PFSK-1 (cell line): ENCODE results near the gene ANKFY1.

Experiments used
- TAF1 ChIP-seq: IDR thresholded peaks from 2 replicates; pipeline ENCODE4 v1.6.1; 2012; ENCODE audit warnings: low read length, control low read depth, borderline replicate concordance; ENCODE audit not compliant: insufficient read depth
- TF ChIP-seq, protein P1 (sequence below), 2 experiments: IDR thresholded peaks; 2 replicates each; pipeline versions ENCODE4 v1.6.1 to v1.8.0; 2011 to 2012; ENCODE audit warnings: low read depth in 2 of 2, low read length in 2 of 2, control low read depth in 1 of 2, inconsistent platforms in 1 of 2, mild to moderate bottlenecking in 1 of 2, moderate library complexity in 1 of 2; ENCODE audit not compliant: insufficient read depth in 1 of 2

DNA sequence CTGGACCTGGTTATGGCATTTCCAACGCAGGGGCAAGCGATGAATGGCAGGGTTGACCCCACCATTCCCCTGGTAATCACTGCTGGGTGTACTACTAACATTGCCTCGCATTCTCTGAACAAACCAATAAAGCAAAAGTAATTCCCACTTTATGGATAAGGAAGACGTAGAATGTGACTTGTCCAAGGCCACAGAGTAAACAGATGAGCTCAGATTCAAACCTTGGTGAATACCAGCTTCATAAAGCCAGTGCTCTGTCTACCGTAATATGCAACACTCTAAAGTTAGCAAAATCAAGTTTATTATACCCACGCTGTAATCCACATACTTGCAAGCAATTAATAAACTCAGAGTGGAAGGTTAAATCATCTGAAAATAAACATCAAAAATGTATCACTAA lies 59.6 kb downstream of the ANKFY1 start:
- TF ChIP-seq, protein P1, sequence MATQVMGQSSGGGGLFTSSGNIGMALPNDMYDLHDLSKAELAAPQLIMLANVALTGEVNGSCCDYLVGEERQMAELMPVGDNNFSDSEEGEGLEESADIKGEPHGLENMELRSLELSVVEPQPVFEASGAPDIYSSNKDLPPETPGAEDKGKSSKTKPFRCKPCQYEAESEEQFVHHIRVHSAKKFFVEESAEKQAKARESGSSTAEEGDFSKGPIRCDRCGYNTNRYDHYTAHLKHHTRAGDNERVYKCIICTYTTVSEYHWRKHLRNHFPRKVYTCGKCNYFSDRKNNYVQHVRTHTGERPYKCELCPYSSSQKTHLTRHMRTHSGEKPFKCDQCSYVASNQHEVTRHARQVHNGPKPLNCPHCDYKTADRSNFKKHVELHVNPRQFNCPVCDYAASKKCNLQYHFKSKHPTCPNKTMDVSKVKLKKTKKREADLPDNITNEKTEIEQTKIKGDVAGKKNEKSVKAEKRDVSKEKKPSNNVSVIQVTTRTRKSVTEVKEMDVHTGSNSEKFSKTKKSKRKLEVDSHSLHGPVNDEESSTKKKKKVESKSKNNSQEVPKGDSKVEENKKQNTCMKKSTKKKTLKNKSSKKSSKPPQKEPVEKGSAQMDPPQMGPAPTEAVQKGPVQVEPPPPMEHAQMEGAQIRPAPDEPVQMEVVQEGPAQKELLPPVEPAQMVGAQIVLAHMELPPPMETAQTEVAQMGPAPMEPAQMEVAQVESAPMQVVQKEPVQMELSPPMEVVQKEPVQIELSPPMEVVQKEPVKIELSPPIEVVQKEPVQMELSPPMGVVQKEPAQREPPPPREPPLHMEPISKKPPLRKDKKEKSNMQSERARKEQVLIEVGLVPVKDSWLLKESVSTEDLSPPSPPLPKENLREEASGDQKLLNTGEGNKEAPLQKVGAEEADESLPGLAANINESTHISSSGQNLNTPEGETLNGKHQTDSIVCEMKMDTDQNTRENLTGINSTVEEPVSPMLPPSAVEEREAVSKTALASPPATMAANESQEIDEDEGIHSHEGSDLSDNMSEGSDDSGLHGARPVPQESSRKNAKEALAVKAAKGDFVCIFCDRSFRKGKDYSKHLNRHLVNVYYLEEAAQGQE (IDR thresholded peaks at IDR 0.05; ENCODE audit: insufficient read depth in 1 of 2, low read depth in 2 of 2, low read length in 2 of 2), result no peak
- TF ChIP-seq TAF1, result no peak
